Neural cell (in vitro differentiated cells): ENCODE data around the gene SH3RF1. TPM values are rescaled to one million over a fixed set of nuclear protein-coding genes. Genes with fewer than 3 reads are reported as not detected.

Source experiments
- H2AFZ ChIP-seq: fragments of 200-600, 300-800 bp; sonication (generic), shearing (Covaris generic); 2 replicates; pipeline ENCODE4 v1.6.0; 2014; ENCODE audit warnings: low read depth, mild to moderate bottlenecking, antibody characterized with exemption, low read length, moderate library complexity
- H3F3A ChIP-seq: fragments of 200-600 bp; shearing (Covaris generic); 2 replicates; pipeline ENCODE4 v1.6.1; 2016; ENCODE audit warnings: mild to moderate bottlenecking, moderate library complexity, mixed read lengths, antibody characterized with exemption, low read length; ENCODE audit not compliant: insufficient read depth, poor library complexity, severe bottlenecking
- H3K27ac ChIP-seq: fragments of 200-600, 300-800 bp; sonication (generic), shearing (Covaris generic); 2 replicates; pipeline ENCODE4 v1.5.1; 2014; ENCODE audit warnings: mild to moderate bottlenecking, low read length, moderate library complexity
- H3K27me3 ChIP-seq: fragments of 300-800, 200-600 bp; sonication (generic), shearing (Covaris generic); 2 replicates; pipeline ENCODE4 v1.6.0; 2014; ENCODE audit warnings: mild to moderate bottlenecking, low read depth, low read length, moderate library complexity; ENCODE audit not compliant: insufficient read depth
- H3K36me3 ChIP-seq: fragments of 300-800, 200-600 bp; sonication (generic), shearing (Covaris generic); 2 replicates; pipeline ENCODE4 v1.5.1; 2014; ENCODE audit warnings: mild to moderate bottlenecking, antibody characterized with exemption, low read length, moderate library complexity; ENCODE audit not compliant: insufficient read depth
- H3K4me2 ChIP-seq: fragments of 300-800, 200-600 bp; sonication (generic), shearing (Covaris generic); 2 replicates; pipeline ENCODE4 v1.6.0; 2014; ENCODE audit warnings: mild to moderate bottlenecking, low read length
- H3K4me3 ChIP-seq: fragments of 300-800, 200-600 bp; sonication (generic), shearing (Covaris generic); 2 replicates; pipeline ENCODE4 v1.5.1; 2014; ENCODE audit warnings: mild to moderate bottlenecking, low read length, moderate library complexity
- H3K79me2 ChIP-seq: fragments of 200-600 bp; shearing (Covaris generic); replicated peaks from 2 replicates; pipeline ENCODE4 v1.6.0; 2014; ENCODE audit warnings: mild to moderate bottlenecking, low read length, moderate library complexity; ENCODE audit not compliant: insufficient read depth
- H3K9ac ChIP-seq: fragments of 300-800, 200-600 bp; sonication (generic), shearing (Covaris generic); 2 replicates; pipeline ENCODE4 v1.6.1; 2016; ENCODE audit warnings: mild to moderate bottlenecking, low read length, mixed read lengths
- H3K9me2 ChIP-seq: fragments of 200-600 bp; shearing (Covaris generic); 2 replicates; pipeline ENCODE4 v1.6.1; 2016; ENCODE audit warnings: mild to moderate bottlenecking, low read length, mixed read lengths; ENCODE audit not compliant: insufficient read depth
- H3K9me3 ChIP-seq: fragments of 200-600, 300-800 bp; sonication (generic), shearing (Covaris generic); 2 replicates; pipeline ENCODE4 v1.6.1; 2016; ENCODE audit warnings: mild to moderate bottlenecking, mixed run types, low read length, moderate library complexity, mixed read lengths
- H4K20me1 ChIP-seq: fragments of 200-600 bp; shearing (Covaris generic); 2 replicates; pipeline ENCODE4 v1.6.1; 2016; ENCODE audit warnings: mild to moderate bottlenecking, mixed run types; ENCODE audit not compliant: insufficient read depth
- EP300 ChIP-seq: fragments of 450-650 bp; conservative IDR thresholded peaks from 2 replicates; pipeline ENCODE4 v1.6.1; 2014; ENCODE audit warnings: antibody characterized with exemption, mild to moderate bottlenecking, moderate library complexity; ENCODE audit not compliant: poor library complexity, severe bottlenecking
- EZH2 ChIP-seq: fragments of 200-600, 300-800 bp; shearing (Covaris generic), sonication (generic); IDR thresholded peaks from 2 replicates; pipeline ENCODE4 v1.6.1; 2014; ENCODE audit warnings: antibody characterized with exemption, low read length, borderline replicate concordance, mild to moderate bottlenecking; ENCODE audit not compliant: insufficient read depth, poor library complexity, severe bottlenecking
- MXI1 ChIP-seq: fragments of 450-650 bp; conservative IDR thresholded peaks from 2 replicates; pipeline ENCODE4 v1.6.1; 2014; ENCODE audit warnings: antibody characterized with exemption, mild to moderate bottlenecking; ENCODE audit not compliant: poor library complexity, severe bottlenecking
- POLR2AphosphoS5 ChIP-seq: IDR thresholded peaks from 2 replicates; pipeline ENCODE4 v1.6.1; 2012
- RAD21 ChIP-seq: fragments of 450-650 bp; conservative IDR thresholded peaks from 2 replicates; pipeline ENCODE4 v1.6.1; 2014; ENCODE audit warnings: antibody characterized with exemption, mild to moderate bottlenecking, moderate library complexity
- SMC3 ChIP-seq: fragments of 450-650 bp; conservative IDR thresholded peaks from 2 replicates; pipeline ENCODE4 v1.6.1; 2014; ENCODE audit warnings: antibody characterized with exemption, mild to moderate bottlenecking, moderate library complexity; ENCODE audit not compliant: poor library complexity
- TAF1 ChIP-seq: IDR thresholded peaks from 2 replicates; pipeline ENCODE4 v1.6.1; 2012; ENCODE audit warnings: low read depth
- polyA plus RNA-seq: library from polyadenylated mRNA; depleted of rRNA; stranded (reverse); fragments of >200 nt; gene quantifications from 2 replicates; pipeline ENCODE4 v1.2.3, GENCODE V29; 2014
- TF ChIP-seq, protein P1 (sequence below): IDR thresholded peaks from 2 replicates; pipeline ENCODE4 v1.6.1; 2012; ENCODE audit warnings: borderline replicate concordance
- TF ChIP-seq, protein P2 (sequence below): fragments of 450-650 bp; IDR thresholded peaks from 2 replicates; pipeline ENCODE4 v1.5.1; 2014; ENCODE audit warnings: antibody characterized with exemption, mild to moderate bottlenecking, moderate library complexity; ENCODE audit not compliant: poor library complexity, severe bottlenecking

SH3RF1 gene
- polyA plus RNA-seq, 1 donor from 2014 or later: 3.1 TPM

DNA sequence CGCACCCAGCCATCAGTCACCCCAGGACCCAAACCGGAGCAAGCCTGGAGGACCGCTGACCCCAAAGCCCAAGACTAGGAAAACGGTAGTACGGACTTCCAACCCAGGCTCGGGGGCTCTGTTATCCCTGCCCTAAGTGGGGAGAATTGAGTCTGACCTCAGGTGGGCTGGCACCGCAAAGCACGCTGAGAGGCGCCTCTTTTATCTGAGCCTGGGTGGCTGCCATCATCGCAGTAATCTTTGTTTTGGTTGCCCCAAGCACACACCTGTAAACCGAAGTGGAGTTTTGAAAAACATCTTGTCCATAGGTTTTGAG lies 894 bp upstream of the SH3RF1 start:
- no peaks in the 10 kb centered on the region for H3F3A ChIP-seq
- H3K9ac ChIP-seq: peak overlapping the region; percentile 81
- H4K20me1 ChIP-seq: no peaks in the 10 kb centered on the region
- no peaks in the 10 kb centered on the region for H3K36me3 ChIP-seq
- H3K27me3 ChIP-seq: peaks cover 14% of the 10 kb centered on the region
- H3K4me3 ChIP-seq: peak overlapping the region; percentile 96
- H3K9me2 ChIP-seq: no peaks in the 10 kb centered on the region
- no peak overlapping the region for H3K27ac ChIP-seq
- H2AFZ ChIP-seq: no peak overlapping the region
- no peak overlapping the region for H3K4me2 ChIP-seq
- TF ChIP-seq, protein P1, sequence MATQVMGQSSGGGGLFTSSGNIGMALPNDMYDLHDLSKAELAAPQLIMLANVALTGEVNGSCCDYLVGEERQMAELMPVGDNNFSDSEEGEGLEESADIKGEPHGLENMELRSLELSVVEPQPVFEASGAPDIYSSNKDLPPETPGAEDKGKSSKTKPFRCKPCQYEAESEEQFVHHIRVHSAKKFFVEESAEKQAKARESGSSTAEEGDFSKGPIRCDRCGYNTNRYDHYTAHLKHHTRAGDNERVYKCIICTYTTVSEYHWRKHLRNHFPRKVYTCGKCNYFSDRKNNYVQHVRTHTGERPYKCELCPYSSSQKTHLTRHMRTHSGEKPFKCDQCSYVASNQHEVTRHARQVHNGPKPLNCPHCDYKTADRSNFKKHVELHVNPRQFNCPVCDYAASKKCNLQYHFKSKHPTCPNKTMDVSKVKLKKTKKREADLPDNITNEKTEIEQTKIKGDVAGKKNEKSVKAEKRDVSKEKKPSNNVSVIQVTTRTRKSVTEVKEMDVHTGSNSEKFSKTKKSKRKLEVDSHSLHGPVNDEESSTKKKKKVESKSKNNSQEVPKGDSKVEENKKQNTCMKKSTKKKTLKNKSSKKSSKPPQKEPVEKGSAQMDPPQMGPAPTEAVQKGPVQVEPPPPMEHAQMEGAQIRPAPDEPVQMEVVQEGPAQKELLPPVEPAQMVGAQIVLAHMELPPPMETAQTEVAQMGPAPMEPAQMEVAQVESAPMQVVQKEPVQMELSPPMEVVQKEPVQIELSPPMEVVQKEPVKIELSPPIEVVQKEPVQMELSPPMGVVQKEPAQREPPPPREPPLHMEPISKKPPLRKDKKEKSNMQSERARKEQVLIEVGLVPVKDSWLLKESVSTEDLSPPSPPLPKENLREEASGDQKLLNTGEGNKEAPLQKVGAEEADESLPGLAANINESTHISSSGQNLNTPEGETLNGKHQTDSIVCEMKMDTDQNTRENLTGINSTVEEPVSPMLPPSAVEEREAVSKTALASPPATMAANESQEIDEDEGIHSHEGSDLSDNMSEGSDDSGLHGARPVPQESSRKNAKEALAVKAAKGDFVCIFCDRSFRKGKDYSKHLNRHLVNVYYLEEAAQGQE: no peak
- no peak for TF ChIP-seq EP300
- no peak for TF ChIP-seq POLR2AphosphoS5
- no peak for TF ChIP-seq EZH2
- no peak for TF ChIP-seq MXI1
- no peak for TF ChIP-seq SMC3
- TF ChIP-seq, protein P2, sequence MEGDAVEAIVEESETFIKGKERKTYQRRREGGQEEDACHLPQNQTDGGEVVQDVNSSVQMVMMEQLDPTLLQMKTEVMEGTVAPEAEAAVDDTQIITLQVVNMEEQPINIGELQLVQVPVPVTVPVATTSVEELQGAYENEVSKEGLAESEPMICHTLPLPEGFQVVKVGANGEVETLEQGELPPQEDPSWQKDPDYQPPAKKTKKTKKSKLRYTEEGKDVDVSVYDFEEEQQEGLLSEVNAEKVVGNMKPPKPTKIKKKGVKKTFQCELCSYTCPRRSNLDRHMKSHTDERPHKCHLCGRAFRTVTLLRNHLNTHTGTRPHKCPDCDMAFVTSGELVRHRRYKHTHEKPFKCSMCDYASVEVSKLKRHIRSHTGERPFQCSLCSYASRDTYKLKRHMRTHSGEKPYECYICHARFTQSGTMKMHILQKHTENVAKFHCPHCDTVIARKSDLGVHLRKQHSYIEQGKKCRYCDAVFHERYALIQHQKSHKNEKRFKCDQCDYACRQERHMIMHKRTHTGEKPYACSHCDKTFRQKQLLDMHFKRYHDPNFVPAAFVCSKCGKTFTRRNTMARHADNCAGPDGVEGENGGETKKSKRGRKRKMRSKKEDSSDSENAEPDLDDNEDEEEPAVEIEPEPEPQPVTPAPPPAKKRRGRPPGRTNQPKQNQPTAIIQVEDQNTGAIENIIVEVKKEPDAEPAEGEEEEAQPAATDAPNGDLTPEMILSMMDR: no peak
- no peak for TF ChIP-seq RAD21
- no peak for TF ChIP-seq TAF1
- no peaks in the 10 kb centered on the region for H3K9me3 ChIP-seq
- peaks cover 21% of the 10 kb centered on the region for H3K79me2 ChIP-seq

DNA sequence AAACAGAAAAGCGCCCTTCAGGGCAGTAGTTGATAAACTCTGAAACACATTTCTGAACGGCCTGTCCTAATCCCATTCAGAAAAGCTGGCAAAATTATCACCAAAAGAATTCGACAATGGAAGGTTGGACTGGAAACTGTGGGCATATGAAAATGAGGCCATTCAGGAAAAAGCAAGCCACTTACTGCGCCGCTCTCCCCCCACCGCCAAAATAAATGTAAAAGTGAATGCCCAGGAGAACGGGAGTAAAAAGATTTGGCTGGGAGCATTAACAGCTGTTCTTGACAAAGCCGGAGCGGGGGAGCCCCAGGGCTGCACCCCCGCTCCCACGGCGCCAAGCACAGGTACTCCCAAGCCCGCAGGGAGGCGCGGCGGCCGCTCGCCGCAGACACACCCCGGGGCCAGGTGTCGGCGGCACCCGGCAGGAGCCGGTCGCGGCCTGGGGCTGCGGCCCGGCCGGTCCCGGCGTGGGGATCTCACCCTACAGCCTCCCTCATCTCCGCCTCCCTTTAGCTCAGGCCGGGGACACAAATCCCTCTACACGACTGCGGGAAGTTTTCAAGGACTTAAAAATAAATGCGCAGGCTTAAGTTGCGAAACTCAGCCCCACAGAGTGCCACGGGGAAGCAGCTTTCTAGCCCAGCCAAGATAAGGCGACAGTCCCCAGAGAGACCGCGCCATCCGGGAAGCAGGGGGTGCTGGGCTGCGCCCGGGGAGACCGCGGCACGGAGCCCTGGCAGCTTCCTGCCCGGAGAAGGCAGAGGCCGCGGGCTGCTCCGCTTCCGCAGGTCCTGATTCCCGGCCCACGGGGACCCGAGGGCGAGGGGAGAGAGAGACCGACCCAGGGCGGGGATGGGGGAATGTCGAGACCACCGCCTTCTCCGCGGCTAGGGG lies 593 bp downstream of the SH3RF1 start:
- Histone ChIP-seq H3K4me3 (peak overlapping the region; percentile 96), H3K36me3 (no peaks in the 10 kb centered on the region), H3K9me3 (no peaks in the 10 kb centered on the region), H3F3A (no peaks in the 10 kb centered on the region), H3K9ac (peak overlapping the region; percentile 81), H3K79me2 (peaks cover 36% of the 10 kb centered on the region), H3K27me3 (peaks cover 14% of the 10 kb centered on the region), H3K4me2 (peak overlapping the region; percentile 88), H3K9me2 (no peaks in the 10 kb centered on the region), H3K27ac (peak overlapping the region; percentile 40), H2AFZ (peak overlapping the region; percentile 36), H4K20me1 (no peaks in the 10 kb centered on the region)
- TF ChIP-seq SMC3: peak; percentile 15
- TF ChIP-seq EP300: no peak
- TF ChIP-seq, protein P2: peak; percentile 30
- no peak for TF ChIP-seq POLR2AphosphoS5
- no peak for TF ChIP-seq EZH2
- TF ChIP-seq, protein P1: no peak
- TF ChIP-seq RAD21: peak; percentile 14
- TF ChIP-seq MXI1: no peak
- no peak for TF ChIP-seq TAF1
